Thymus (tissue), 11 donors: ENCODE measurements around the gene SLC7A9. TPM values are rescaled to one million over a fixed set of nuclear protein-coding genes. Genes with fewer than 3 reads are reported as not detected.

Experiments
- DNase-seq, 9 donors: peaks; one replicate each; pipeline ENCODE4 v3.0.0-alpha.2; 2013; ENCODE audit warnings: low spot score in 9 of 9, low read depth in 6 of 9, missing footprints in 1 of 9
- H3K27ac ChIP-seq, 2 donors: one replicate each; pipeline ENCODE4 v1.5.1; 2013; ENCODE audit warnings: control low read depth in 1 of 2, low read depth in 1 of 2, low read length in 1 of 2, mild to moderate bottlenecking in 1 of 2, moderate library complexity in 1 of 2
- H3K27me3 ChIP-seq, 2 donors: one replicate each; pipeline ENCODE4 v1.5.1; 2013; ENCODE audit warnings: low read length in 1 of 2; ENCODE audit not compliant: control insufficient read depth in 2 of 2, insufficient read depth in 1 of 2
- H3K36me3 ChIP-seq, 2 donors: one replicate each; pipeline ENCODE4 v1.5.1; 2013; ENCODE audit warnings: low read length in 1 of 2, mild to moderate bottlenecking in 1 of 2, moderate library complexity in 1 of 2; ENCODE audit not compliant: control insufficient read depth in 2 of 2, insufficient read depth in 2 of 2
- H3K4me1 ChIP-seq, 2 donors: one replicate each; pipeline ENCODE4 v1.5.1; 2013; ENCODE audit warnings: low read length in 2 of 2; ENCODE audit not compliant: control insufficient read depth in 2 of 2, insufficient read depth in 2 of 2
- H3K4me3 ChIP-seq, 2 donors: one replicate each; pipeline ENCODE4 v1.5.1; 2013; ENCODE audit warnings: low read length in 2 of 2, control low read depth in 1 of 2, mild to moderate bottlenecking in 1 of 2
- H3K9me3 ChIP-seq, 2 donors: one replicate each; pipeline ENCODE4 v1.5.1; 2013; ENCODE audit warnings: low read length in 1 of 2, mild to moderate bottlenecking in 1 of 2; ENCODE audit not compliant: control insufficient read depth in 2 of 2, insufficient read depth in 1 of 2
- WGBS: extraction: QIAGEN DNeasy Blood & Tissue Kit; methylation state at CpG from one replicate; pipeline ENCODE4 v1.1.7; 2013; 5-methylcytosine and 5-hydroxymethylcytosine counted together
- polyA plus RNA-seq: library from polyadenylated mRNA; stranded (reverse); fragments of 200-250 nt; gene quantifications from one replicate; pipeline ENCODE4 v1.2.3, GENCODE V29; 2013
- total RNA-seq: library from RNA; stranded (reverse); fragments of 120-200 nt; gene quantifications from one replicate; pipeline ENCODE4 v1.2.4, GENCODE V29; 2013
- donor health status: healthy.

Gene SLC7A9
- total and polyA plus RNA-seq, 2 donors: 0.24 to 0.98 TPM

GRCh38 chr19:32781280-32781679 lies 88.3 kb downstream of the SLC7A9 start:
- H3K27me3 ChIP-seq: no peaks in the 10 kb centered on the region
- DNase-seq: no peak
- no peaks in the 10 kb centered on the region for H3K36me3 ChIP-seq
- H3K9me3 ChIP-seq: peaks cover 0 to 4% of the 10 kb centered on the region in 2 donors
- no peak overlapping the region for H3K27ac ChIP-seq
- peaks cover 7 to 11% of the 10 kb centered on the region in 2 donors for H3K4me1 ChIP-seq
- 97% methylated on average over 2 of the region's 2 CpGs for WGBS
- no peak overlapping the region for H3K4me3 ChIP-seq

Other genes starting within 250 kb of the SLC7A9 start
- gene ANKRD27, start 194.6 kb downstream of the SLC7A9 start, total RNA-seq: 25.8 TPM
- 19.1 TPM for gene ANKRD27, start 194.6 kb downstream of the SLC7A9 start, polyA plus RNA-seq
- 0.76 TPM for gene RGS9BP, start 193.9 kb downstream of the SLC7A9 start, total RNA-seq
- gene RGS9BP, start 193.9 kb downstream of the SLC7A9 start, polyA plus RNA-seq: 0.11 TPM
- 3.7 TPM for gene NUDT19, start 177.9 kb downstream of the SLC7A9 start, total RNA-seq
- 11.1 TPM for gene NUDT19, start 177.9 kb downstream of the SLC7A9 start, polyA plus RNA-seq
- gene TDRD12, start 150.0 kb downstream of the SLC7A9 start, total RNA-seq: 2.6 TPM
- gene TDRD12, start 150.0 kb downstream of the SLC7A9 start, polyA plus RNA-seq: 0.48 TPM
- 6.8 TPM for gene CEP89, start 102.2 kb upstream of the SLC7A9 start, total RNA-seq
- 12.5 TPM for gene CEP89, start 102.2 kb upstream of the SLC7A9 start, polyA plus RNA-seq
- gene FAAP24, start 102.5 kb upstream of the SLC7A9 start, total RNA-seq: 1.8 TPM
- gene FAAP24, start 102.5 kb upstream of the SLC7A9 start, polyA plus RNA-seq: 1.6 TPM
- gene RHPN2, start 195.1 kb upstream of the SLC7A9 start, total RNA-seq: 5.1 TPM
- 4.8 TPM for gene RHPN2, start 195.1 kb upstream of the SLC7A9 start, polyA plus RNA-seq
- gene GPATCH1, start 211.4 kb upstream of the SLC7A9 start, total RNA-seq: 8.2 TPM
- 8.7 TPM for gene GPATCH1, start 211.4 kb upstream of the SLC7A9 start, polyA plus RNA-seq